OCI-LY1 (cell line): ENCODE measurements around the gene BICD1.

ENCODE experiments used
- H2AFZ ChIP-seq: fragments of 200-600 bp; sonication (generic), shearing (Covaris generic); 2 replicates; pipeline ENCODE4 v1.6.0; 2014; ENCODE audit warnings: antibody characterized with exemption, mild to moderate bottlenecking, low read length
- H3F3A ChIP-seq: fragments of 200-600 bp; sonication (generic), shearing (Covaris generic); 2 replicates; pipeline ENCODE4 v1.6.0; 2014; ENCODE audit warnings: mild to moderate bottlenecking, antibody characterized with exemption, low read length, moderate library complexity; ENCODE audit not compliant: insufficient read depth
- H3K27ac ChIP-seq: fragments of 200-600 bp; sonication (generic); 2 replicates; pipeline ENCODE4 v1.5.1; 2014; ENCODE audit warnings: low read length, mixed run types, mild to moderate bottlenecking, low read depth; ENCODE audit not compliant: poor library complexity, severe bottlenecking
- H3K27me3 ChIP-seq: fragments of 200-600 bp; sonication (generic); 2 replicates; pipeline ENCODE4 v1.6.0; 2014; ENCODE audit warnings: antibody characterized with exemption, mild to moderate bottlenecking, low read length, moderate library complexity; ENCODE audit not compliant: insufficient read depth
- H3K36me3 ChIP-seq: fragments of 200-600 bp; sonication (generic); 2 replicates; pipeline ENCODE4 v1.6.1; 2014; ENCODE audit warnings: mild to moderate bottlenecking, antibody characterized with exemption, low read length, moderate library complexity, mixed read lengths; ENCODE audit not compliant: insufficient read depth
- H3K4me1 ChIP-seq: fragments of 200-600 bp; sonication (generic); 2 replicates; pipeline ENCODE4 v1.5.1; 2014; ENCODE audit warnings: mild to moderate bottlenecking, low read length, moderate library complexity; ENCODE audit not compliant: insufficient read depth, severe bottlenecking
- H3K4me2 ChIP-seq: fragments of 200-600 bp; sonication (generic), shearing (Covaris generic); 2 replicates; pipeline ENCODE4 v1.6.1; 2014; ENCODE audit warnings: low read length
- H3K4me3 ChIP-seq: fragments of 200-600 bp; sonication (generic); 2 replicates; pipeline ENCODE4 v1.5.1; 2014; ENCODE audit warnings: low read length, low read depth, mild to moderate bottlenecking, mixed read lengths; ENCODE audit not compliant: poor library complexity, severe bottlenecking
- H3K79me2 ChIP-seq: fragments of 200-600 bp; shearing (Covaris generic); 2 replicates; pipeline ENCODE4 v1.6.1; 2016; ENCODE audit warnings: mixed run types, low read length, mixed read lengths; ENCODE audit not compliant: insufficient read depth
- H3K9ac ChIP-seq: fragments of 200-600 bp; sonication (generic), shearing (Covaris generic); 2 replicates; pipeline ENCODE4 v1.6.1; 2014; ENCODE audit warnings: mild to moderate bottlenecking, low read length, mixed read lengths
- H3K9me2 ChIP-seq: fragments of 200-600 bp; sonication (generic), shearing (Covaris generic); 2 replicates; pipeline ENCODE4 v1.6.1; 2014; ENCODE audit warnings: low read depth, mild to moderate bottlenecking, low read length, mixed read lengths
- H3K9me3 ChIP-seq: fragments of 200-600 bp; shearing (Covaris generic); 2 replicates; pipeline ENCODE4 v1.6.1; 2014; ENCODE audit warnings: low read length, mixed read lengths
- H4K20me1 ChIP-seq: fragments of 200-600 bp; sonication (generic), shearing (Covaris generic); 2 replicates; pipeline ENCODE4 v1.6.0; 2016; ENCODE audit warnings: mild to moderate bottlenecking, low read length; ENCODE audit not compliant: insufficient read depth
- EZH2 ChIP-seq: fragments of 200-600 bp; sonication (generic), shearing (Covaris generic); IDR thresholded peaks from 2 replicates; pipeline ENCODE4 v1.8.0; 2017; ENCODE audit warnings: borderline replicate concordance, mixed run types, mild to moderate bottlenecking, antibody characterized with exemption, low read length, moderate library complexity, mixed read lengths
- TF ChIP-seq, protein P1 (sequence below): fragments of 200-600 bp; sonication (generic), shearing (Covaris generic); IDR thresholded peaks from 2 replicates; pipeline ENCODE4 v1.5.1; 2017; ENCODE audit warnings: mild to moderate bottlenecking, antibody characterized with exemption, low read length, moderate library complexity, mixed read lengths

The BICD1 gene

GRCh38 chr12:32135967-32136366 is 29.3 kb downstream of the BICD1 start:
- Histone ChIP-seq H3F3A (peaks cover 7% of the 10 kb centered on the region; the same call in 1 of the 2 replicates), H3K9me3 (no peaks in the 10 kb centered on the region), H3K27me3 (no peaks in the 10 kb centered on the region), H3K9me2 (no peaks in the 10 kb centered on the region), H3K4me1 (peaks cover 95% of the 10 kb centered on the region), H3K9ac (no peak overlapping the region), H3K79me2 (peaks cover 9% of the 10 kb centered on the region), H3K4me3 (no peak overlapping the region), H4K20me1 (no peaks in the 10 kb centered on the region), H3K27ac (peak overlapping the region; percentile 99), H3K4me2 (no peak overlapping the region), H3K36me3 (no peaks in the 10 kb centered on the region), H2AFZ (no peak overlapping the region)
- TF ChIP-seq EZH2 = no peak
- TF ChIP-seq, protein P1, sequence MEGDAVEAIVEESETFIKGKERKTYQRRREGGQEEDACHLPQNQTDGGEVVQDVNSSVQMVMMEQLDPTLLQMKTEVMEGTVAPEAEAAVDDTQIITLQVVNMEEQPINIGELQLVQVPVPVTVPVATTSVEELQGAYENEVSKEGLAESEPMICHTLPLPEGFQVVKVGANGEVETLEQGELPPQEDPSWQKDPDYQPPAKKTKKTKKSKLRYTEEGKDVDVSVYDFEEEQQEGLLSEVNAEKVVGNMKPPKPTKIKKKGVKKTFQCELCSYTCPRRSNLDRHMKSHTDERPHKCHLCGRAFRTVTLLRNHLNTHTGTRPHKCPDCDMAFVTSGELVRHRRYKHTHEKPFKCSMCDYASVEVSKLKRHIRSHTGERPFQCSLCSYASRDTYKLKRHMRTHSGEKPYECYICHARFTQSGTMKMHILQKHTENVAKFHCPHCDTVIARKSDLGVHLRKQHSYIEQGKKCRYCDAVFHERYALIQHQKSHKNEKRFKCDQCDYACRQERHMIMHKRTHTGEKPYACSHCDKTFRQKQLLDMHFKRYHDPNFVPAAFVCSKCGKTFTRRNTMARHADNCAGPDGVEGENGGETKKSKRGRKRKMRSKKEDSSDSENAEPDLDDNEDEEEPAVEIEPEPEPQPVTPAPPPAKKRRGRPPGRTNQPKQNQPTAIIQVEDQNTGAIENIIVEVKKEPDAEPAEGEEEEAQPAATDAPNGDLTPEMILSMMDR = no peak

GRCh38 chr12:32136404-32136803 is 29.8 kb downstream of the BICD1 start:
- Histone ChIP-seq H3K9ac (no peak overlapping the region), H3F3A (peaks cover 7% of the 10 kb centered on the region; the same call in 1 of the 2 replicates), H3K4me2 (no peak overlapping the region), H3K36me3 (no peaks in the 10 kb centered on the region), H2AFZ (no peak overlapping the region), H3K27ac (peak overlapping the region; percentile 99), H3K9me3 (no peaks in the 10 kb centered on the region), H3K79me2 (peaks cover 10% of the 10 kb centered on the region), H4K20me1 (no peaks in the 10 kb centered on the region), H3K9me2 (no peaks in the 10 kb centered on the region), H3K27me3 (no peaks in the 10 kb centered on the region), H3K4me3 (no peak overlapping the region), H3K4me1 (peaks cover 95% of the 10 kb centered on the region)
- TF ChIP-seq, protein P1 = no peak
- no peak for TF ChIP-seq EZH2

DNA sequence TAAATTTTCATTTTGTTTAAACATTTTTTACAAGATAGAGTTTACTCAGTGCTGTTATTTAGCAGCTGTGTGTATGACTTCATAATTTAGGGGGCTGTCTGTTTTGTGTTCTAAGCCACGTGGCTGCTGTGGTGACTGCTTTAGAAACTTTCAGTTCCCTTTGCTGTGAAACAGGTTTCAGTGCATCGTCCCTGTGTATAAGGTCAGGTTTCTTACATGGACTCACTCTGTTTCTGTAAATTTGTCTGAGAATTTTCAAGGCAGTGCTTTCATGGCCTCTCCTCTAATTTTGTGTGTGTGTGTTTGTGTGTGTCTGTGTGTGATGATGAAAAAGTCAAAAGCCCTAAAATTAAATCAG is 32.4 kb downstream of the BICD1 start:
- Histone ChIP-seq H3K4me3 (peak overlapping the region; percentile 58), H2AFZ (no peak overlapping the region), H3K79me2 (peaks cover 29% of the 10 kb centered on the region)

More for the DNA sequence above, 32.4 kb downstream of the BICD1 start:
- Histone ChIP-seq H3K4me2 (peak overlapping the region; percentile 85), H4K20me1 (no peaks in the 10 kb centered on the region), H3K27me3 (no peaks in the 10 kb centered on the region), H3K27ac (peak overlapping the region; percentile 99), H3K4me1 (peaks cover 96% of the 10 kb centered on the region), H3F3A (peaks cover 7% of the 10 kb centered on the region; the same call in 1 of the 2 replicates), H3K9ac (peak overlapping the region; percentile 77), H3K36me3 (no peaks in the 10 kb centered on the region), H3K9me3 (no peaks in the 10 kb centered on the region), H3K9me2 (no peaks in the 10 kb centered on the region)
- TF ChIP-seq, protein P1 = no peak
- no peak for TF ChIP-seq EZH2
